Large intestine (tissue), 3 donors: ENCODE measurements around the gene ZFAND4. TPM values are rescaled to one million over a fixed set of nuclear protein-coding genes. Genes with fewer than 3 reads are reported as not detected.
"Not testable (repeated sequence)": the region's sequence is repeated elsewhere in the genome, so short reads cannot be mapped to it uniquely, and the experiment has no call there.

Experiments
- DNase-seq, 2 donors: peaks; one replicate each; pipeline versions ENCODE4 v3.0.0 to v3.0.0-alpha.2; 2013
- H3K27ac ChIP-seq: one replicate; pipeline ENCODE4 v1.5.1; 2013; ENCODE audit warnings: low read length
- H3K27me3 ChIP-seq: 2 replicates; pipeline ENCODE4 v1.6.1; 2013; ENCODE audit warnings: low read length; ENCODE audit not compliant: control insufficient read depth, insufficient read depth
- H3K36me3 ChIP-seq: 2 replicates; pipeline ENCODE4 v1.6.1; 2013; ENCODE audit warnings: low read length; ENCODE audit not compliant: control insufficient read depth, insufficient read depth
- H3K4me1 ChIP-seq: one replicate; pipeline ENCODE4 v1.6.1; 2013; ENCODE audit warnings: low read length; ENCODE audit not compliant: control insufficient read depth, insufficient read depth
- H3K4me3 ChIP-seq: one replicate; pipeline ENCODE4 v1.5.1; 2013; ENCODE audit warnings: low read length
- H3K9me3 ChIP-seq: one replicate; pipeline ENCODE4 v1.6.1; 2013; ENCODE audit warnings: mild to moderate bottlenecking, low read depth, low read length, moderate library complexity; ENCODE audit not compliant: control insufficient read depth
- WGBS: methylation state at CpG from one replicate; pipeline ENCODE4 v1.1.5; 2013; ENCODE audit warnings: low lambda C conversion rate; ENCODE audit not compliant: insufficient coverage; 5-methylcytosine and 5-hydroxymethylcytosine counted together
- polyA plus RNA-seq: library from polyadenylated mRNA; unstranded; fragments of 120-200 nt; gene quantifications from one replicate; pipeline ENCODE4 v1.2.1, GENCODE V29; 2013

The ZFAND4 gene
- polyA plus RNA-seq, 1 donor = 10.0 TPM

GRCh38 chr10:45669897-45670296 lies 2.7 kb downstream of the ZFAND4 start:
- DNase-seq, H3K4me3 ChIP-seq, H3K27ac ChIP-seq, H3K4me1 ChIP-seq, H3K27me3 ChIP-seq, H3K36me3 ChIP-seq, H3K9me3 ChIP-seq: not testable (repeated sequence)
- 100% methylated on average over 1 of the region's 3 CpGs for WGBS

- no peak overlapping the region for H3K4me3 ChIP-seq
- peaks cover 7% of the 10 kb centered on the region for H3K36me3 ChIP-seq
- 100% methylated on average over 1 of the region's 2 CpGs for WGBS
- H3K27ac ChIP-seq = no peak overlapping the region
- H3K27me3 ChIP-seq = no peaks in the 10 kb centered on the region
- H3K4me1 ChIP-seq = no peaks in the 10 kb centered on the region
- no peak for DNase-seq
- H3K9me3 ChIP-seq = peaks cover 11% of the 10 kb centered on the region
Observed at GRCh38 chr10:45660876-45661411, 11.6 kb downstream of the ZFAND4 start.

GRCh38 chr10:45657033-45657926 lies 15.3 kb downstream of the ZFAND4 start:
- H3K4me1 ChIP-seq = no peaks in the 10 kb centered on the region
- peaks cover 11% of the 10 kb centered on the region for H3K9me3 ChIP-seq
- H3K4me3 ChIP-seq = no peak overlapping the region
- DNase-seq = no peak
- H3K36me3 ChIP-seq = peaks cover 7% of the 10 kb centered on the region
- no peaks in the 10 kb centered on the region for H3K27me3 ChIP-seq
- 83% methylated on average over 1 of the region's 6 CpGs for WGBS
- no peak overlapping the region for H3K27ac ChIP-seq

DNA sequence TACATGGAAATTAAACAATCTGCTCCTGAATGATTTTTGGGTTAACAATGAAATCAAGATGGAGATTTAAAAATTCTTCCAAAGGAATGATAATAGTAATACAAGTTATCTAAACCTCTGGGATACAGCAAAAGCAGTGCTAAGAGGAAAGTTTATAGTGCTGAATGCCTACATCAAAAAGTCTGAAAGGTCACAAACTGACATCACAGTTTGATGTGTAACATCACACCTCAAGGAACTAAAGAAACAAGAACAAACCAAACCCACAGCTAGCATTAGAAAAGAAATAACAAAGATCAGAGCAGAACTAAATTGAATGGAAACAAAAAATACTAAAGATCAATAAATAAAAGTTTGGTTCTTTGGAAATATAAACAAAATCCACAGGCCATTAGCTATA lies 17.4 kb downstream of the ZFAND4 start:
- H3K27ac ChIP-seq = no peak overlapping the region
- peaks cover 6% of the 10 kb centered on the region for H3K9me3 ChIP-seq
- peaks cover 7% of the 10 kb centered on the region for H3K36me3 ChIP-seq
- no peak overlapping the region for H3K4me3 ChIP-seq
- no peak for DNase-seq
- H3K27me3 ChIP-seq = no peaks in the 10 kb centered on the region
- H3K4me1 ChIP-seq = no peaks in the 10 kb centered on the region

GRCh38 chr10:45654753-45655141 lies 17.8 kb downstream of the ZFAND4 start:
- not testable (repeated sequence) for DNase-seq, H3K9me3 ChIP-seq, H3K27me3 ChIP-seq, H3K4me1 ChIP-seq, H3K36me3 ChIP-seq, H3K27ac ChIP-seq, H3K4me3 ChIP-seq
- WGBS = 94% methylated on average over 2 of the region's 2 CpGs

GRCh38 chr10:45653454-45653853 lies 19.1 kb downstream of the ZFAND4 start:
- H3K9me3 ChIP-seq = no peaks in the 10 kb centered on the region
- peaks cover 7% of the 10 kb centered on the region for H3K36me3 ChIP-seq
- WGBS = no CpG with 5 or more reads among the region's 2 CpGs
- no peaks in the 10 kb centered on the region for H3K27me3 ChIP-seq
- no peak overlapping the region for H3K27ac ChIP-seq
- H3K4me3 ChIP-seq = no peak overlapping the region
- no peaks in the 10 kb centered on the region for H3K4me1 ChIP-seq
- DNase-seq = no peak

DNA sequence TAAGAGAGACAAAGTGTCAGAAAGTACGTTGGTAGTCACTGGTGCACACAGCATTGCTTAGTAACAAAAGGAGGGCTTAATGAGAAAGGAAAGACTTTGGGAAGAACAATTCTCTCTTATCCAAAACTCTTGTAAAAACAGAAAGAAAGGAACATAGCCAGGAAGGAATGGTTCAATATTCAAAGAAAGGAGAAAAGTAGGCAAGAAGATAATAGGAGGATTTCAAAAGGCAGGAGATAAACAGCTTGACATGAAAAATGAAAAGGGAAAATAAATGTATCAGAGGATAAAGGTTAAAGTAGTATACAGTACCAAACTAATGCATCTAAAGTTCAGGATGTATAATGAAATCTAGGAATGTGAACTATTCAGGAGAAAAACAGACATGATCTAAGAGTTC lies 20.1 kb downstream of the ZFAND4 start:
- H3K27me3 ChIP-seq = no peaks in the 10 kb centered on the region
- H3K27ac ChIP-seq = no peak overlapping the region
- DNase-seq = no peak
- H3K36me3 ChIP-seq = peaks cover 5% of the 10 kb centered on the region
- H3K9me3 ChIP-seq = no peaks in the 10 kb centered on the region
- H3K4me3 ChIP-seq = no peak overlapping the region
- H3K4me1 ChIP-seq = no peaks in the 10 kb centered on the region
- 100% methylated on average over 1 of the region's 1 CpG for WGBS

DNA sequence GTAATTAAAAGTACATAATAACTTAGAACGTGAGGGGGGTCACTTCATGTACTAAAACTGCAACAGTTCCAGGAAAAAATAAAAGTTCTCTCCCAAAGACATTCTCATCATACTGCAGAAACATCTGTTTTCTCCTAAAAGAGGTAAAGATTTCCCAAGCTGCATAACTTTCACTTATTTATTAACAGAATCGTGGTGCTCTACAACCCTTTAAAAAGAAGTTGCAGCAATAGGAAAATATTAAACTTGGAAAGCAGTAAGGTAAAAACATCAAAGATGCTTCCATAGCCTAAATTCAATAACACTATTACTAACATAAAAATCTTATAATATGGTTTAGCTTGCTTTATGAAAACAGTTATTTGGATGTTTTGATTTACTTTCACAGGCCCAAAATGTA lies 23.3 kb downstream of the ZFAND4 start:
- no peaks in the 10 kb centered on the region for H3K9me3 ChIP-seq
- H3K27ac ChIP-seq = no peak overlapping the region
- 100% methylated on average over 1 of the region's 2 CpGs for WGBS
- H3K27me3 ChIP-seq = no peaks in the 10 kb centered on the region
- DNase-seq = no peak
- H3K4me1 ChIP-seq = no peaks in the 10 kb centered on the region
- peaks cover 10% of the 10 kb centered on the region for H3K36me3 ChIP-seq
- H3K4me3 ChIP-seq = no peak overlapping the region

DNA sequence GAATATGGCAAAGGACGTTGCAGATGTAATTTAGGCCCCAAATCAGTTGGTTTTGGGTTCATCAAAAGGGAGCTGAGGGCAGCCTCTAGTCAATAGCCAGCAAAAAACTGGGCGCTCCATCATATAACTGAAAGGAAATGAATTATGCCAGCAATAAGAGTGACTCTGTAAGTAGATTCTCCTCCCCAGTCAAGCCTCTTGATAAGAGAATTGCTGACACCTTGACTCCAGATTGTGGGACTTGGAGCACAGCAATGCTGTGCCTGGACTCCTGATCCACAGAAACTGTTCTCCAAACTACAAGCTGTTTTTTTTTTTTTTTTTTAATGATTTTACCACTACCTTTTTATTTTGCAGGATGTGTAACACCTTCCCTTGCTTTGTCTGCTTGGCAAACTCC lies 25.5 kb downstream of the ZFAND4 start:
- H3K4me3 ChIP-seq = no peak overlapping the region
- peaks cover 10% of the 10 kb centered on the region for H3K36me3 ChIP-seq
- H3K4me1 ChIP-seq = no peaks in the 10 kb centered on the region
- WGBS = no CpG with 5 or more reads among the region's 2 CpGs
- no peaks in the 10 kb centered on the region for H3K27me3 ChIP-seq
- peak in 1 of 2 donors; percentile 7 for DNase-seq
- no peaks in the 10 kb centered on the region for H3K9me3 ChIP-seq
- no peak overlapping the region for H3K27ac ChIP-seq

GRCh38 chr10:45646384-45647050 lies 26.1 kb downstream of the ZFAND4 start:
- H3K27me3 ChIP-seq = no peaks in the 10 kb centered on the region
- peaks cover 11% of the 10 kb centered on the region for H3K36me3 ChIP-seq
- WGBS = 100% methylated on average over 2 of the region's 4 CpGs
- no peak overlapping the region for H3K4me3 ChIP-seq
- no peaks in the 10 kb centered on the region for H3K4me1 ChIP-seq
- no peak for DNase-seq
- no peak overlapping the region for H3K27ac ChIP-seq
- H3K9me3 ChIP-seq = no peaks in the 10 kb centered on the region
